T-helper 1 cell (primary cell): ENCODE measurements around the gene FAM216A.
"Not testable (repeated sequence)": the region's sequence is repeated elsewhere in the genome, so short reads cannot be mapped to it uniquely, and the experiment has no call there.

Source experiments
- DNase-seq, 5 donors: peaks; one replicate each; pipeline ENCODE4 v3.0.0-alpha.2; 2012 to 2020
- total RNA-seq, 4 donors: gene quantifications; one replicate each; lab custom pipeline; 2026; lab: John Stamatoyannopoulos, UW

Gene FAM216A, protein sequence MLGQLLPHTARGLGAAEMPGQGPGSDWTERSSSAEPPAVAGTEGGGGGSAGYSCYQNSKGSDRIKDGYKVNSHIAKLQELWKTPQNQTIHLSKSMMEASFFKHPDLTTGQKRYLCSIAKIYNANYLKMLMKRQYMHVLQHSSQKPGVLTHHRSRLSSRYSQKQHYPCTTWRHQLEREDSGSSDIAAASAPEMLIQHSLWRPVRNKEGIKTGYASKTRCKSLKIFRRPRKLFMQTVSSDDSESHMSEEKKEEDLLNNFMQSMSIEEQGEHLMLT
- total RNA-seq, result 3.6 to 6.2 (median 5.7) reads per million in 4 donors

DNA sequence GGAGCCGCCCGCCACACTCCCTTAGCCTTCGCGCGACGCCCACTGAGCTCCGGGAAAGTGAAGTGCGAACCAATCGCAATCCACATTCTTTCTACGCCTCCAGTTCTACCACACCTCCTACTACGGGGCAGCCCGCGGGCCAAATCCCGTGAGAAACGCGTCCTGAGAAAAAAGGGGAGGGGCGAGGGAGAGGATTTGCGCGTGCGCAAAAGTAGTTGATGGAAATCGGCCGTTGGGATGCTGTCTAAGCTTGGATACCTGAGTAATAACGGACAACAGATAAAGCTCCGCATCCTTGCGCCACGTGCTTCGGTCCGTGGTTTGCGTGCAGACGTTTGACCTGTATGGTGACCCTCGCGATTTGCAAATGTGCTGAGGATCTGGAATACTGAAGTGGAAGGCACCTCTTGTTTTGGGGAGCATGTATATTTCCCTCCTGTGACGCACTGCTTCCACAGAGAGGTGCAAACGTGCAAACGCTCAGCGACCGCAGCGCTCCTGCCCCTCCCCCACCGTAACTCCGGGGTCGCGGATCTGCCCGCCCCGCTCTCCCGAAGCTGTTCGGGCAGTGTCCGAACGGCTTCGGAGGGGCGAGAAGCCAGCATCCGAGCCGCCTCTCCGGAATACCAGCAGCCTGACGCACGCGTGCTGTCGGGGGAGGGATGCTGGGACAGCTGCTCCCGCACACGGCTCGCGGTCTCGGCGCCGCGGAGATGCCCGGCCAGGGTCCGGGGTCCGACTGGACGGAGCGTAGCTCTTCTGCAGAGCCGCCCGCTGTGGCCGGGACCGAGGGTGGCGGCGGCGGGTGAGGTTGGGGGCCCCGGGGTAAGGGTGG lies at the start of gene FAM216A, which contains the start of gene GPN3:
Gene FAM216A, plus strand, starts transcription at position 632 of the 835 bp plus-strand sequence. Its CDS starts 31 bp downstream, at position 663.
Gene GPN3, minus strand, starts transcription at position 44 of the 835 bp plus-strand sequence. CDS start 54 bp downstream, outside the sequence.
- DNase-seq, result peak; percentile 89 to 97 (median 93)

DNA sequence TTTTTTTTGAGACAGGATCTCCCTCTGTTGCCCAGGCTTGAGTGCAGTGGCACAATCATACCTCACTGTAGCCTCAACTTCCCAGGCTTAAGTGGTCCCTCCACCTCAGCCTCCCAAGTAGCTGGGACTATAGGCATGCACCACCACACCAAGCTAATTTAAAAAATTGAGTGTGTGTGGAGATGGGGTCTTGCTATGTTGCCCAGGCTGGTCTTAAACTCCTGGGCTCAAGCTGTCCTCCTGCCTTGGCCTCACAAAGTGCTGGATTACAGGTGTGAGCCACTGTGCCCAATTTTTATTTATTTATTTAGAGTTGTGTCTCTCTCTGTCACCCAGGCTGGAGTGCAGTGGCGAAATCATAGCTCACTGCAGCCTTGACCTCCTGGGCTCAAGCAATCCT lies 48.0 kb upstream of the FAM216A start:
- not testable (repeated sequence) for DNase-seq

DNA sequence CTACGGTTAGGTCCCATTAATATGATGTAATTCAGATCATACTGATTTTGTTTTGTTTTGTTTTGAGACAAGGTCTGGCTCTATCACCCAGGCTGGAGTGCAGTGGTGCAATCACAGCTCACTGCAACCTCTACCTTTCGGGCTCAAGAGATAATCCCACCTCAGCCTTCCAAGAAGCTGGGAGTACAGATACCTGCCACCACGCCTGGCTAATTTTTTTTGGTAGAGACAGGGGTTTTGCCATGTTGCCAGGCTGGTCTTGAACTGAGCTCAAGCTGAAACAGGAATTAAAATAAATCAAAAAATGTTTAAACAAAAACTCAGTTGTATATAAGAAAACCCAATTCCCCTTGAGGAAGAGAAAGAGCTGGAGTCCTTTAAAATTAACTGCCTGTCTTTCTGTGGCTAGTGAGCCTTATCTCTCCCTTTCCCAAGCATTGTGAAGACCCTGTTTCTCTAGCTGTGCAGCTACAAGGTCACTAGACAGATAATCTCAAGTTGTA lies 47.4 kb upstream of the FAM216A start:
- no peak for DNase-seq

DNA sequence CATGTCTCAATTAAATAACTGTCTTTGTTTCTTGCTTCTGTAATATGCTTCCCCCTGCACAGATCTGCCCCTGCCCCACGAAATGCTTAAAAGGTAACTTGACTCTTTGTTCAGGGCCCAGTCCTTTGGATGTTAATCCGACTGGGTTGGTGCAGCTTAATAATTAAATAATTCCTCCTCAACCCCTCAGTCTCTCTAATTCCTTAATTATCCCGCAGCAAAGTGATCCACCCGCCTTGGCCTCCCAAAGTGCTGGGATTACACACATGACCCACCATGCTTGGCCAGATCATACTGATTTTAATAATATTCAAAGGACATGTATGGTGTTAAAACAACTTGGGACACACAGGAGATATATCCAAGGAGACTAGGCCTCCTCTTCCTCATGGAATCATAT lies 46.9 kb upstream of the FAM216A start:
- DNase-seq, result no peak

DNA sequence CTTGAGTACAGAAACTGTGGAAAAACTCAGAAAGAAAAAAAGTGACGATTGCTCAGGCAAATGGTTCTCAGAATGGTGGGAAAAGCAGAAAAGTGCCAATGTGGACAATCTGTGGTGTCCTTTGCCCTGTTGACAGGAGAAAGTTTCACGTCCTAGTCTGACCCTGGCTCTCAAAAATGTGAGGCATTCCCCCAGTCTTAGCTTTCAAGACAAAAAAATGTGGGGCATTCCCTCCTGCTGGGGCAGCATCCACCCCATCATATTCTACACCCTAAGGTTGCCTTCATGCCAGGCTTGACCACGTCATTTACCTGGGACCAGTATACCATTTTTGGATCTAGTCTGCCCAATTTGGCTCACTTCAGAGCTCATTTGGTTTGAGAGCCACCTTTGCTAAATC lies 44.4 kb upstream of the FAM216A start:
- no peak for DNase-seq

DNA sequence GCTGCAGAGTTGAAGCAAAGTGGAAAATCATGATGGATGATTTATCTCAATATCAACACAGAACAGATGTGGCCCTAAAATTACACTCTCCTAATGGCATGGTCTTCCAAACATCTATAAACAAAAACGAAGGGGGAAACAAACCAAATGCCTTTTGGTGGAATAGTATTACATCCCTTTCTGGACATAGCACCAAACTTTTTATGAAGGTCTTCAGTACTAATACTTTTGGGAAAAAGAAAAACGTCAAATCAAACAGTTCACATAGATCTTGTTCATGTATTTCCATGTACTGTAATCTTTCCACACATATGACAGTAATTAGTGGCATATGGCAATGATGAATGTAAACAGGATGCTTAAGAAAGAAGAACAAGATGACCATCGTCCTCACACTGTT lies 42.2 kb upstream of the FAM216A start:
- no peak for DNase-seq

DNA sequence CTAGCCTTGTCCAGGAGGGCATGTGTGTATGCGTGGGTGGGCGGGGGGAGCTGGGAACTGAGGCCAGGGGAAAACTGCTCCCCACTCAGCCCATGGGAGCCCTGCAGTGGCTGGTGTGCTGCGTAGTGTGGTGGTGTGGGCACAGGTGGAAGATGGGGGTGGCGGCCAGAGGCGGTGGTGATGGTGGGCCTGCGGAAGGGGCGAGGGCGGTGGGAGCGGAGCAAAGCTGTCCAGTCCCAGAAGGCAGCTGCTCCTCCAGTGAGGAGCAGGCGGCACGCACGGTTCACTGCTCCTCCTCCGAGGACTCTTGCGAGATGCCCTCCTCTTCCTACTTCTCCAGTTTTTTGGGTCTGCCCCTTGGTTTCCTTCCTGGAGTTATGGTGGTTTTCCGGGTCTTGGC lies 39.0 kb upstream of the FAM216A start:
- DNase-seq, result not testable (repeated sequence)

DNA sequence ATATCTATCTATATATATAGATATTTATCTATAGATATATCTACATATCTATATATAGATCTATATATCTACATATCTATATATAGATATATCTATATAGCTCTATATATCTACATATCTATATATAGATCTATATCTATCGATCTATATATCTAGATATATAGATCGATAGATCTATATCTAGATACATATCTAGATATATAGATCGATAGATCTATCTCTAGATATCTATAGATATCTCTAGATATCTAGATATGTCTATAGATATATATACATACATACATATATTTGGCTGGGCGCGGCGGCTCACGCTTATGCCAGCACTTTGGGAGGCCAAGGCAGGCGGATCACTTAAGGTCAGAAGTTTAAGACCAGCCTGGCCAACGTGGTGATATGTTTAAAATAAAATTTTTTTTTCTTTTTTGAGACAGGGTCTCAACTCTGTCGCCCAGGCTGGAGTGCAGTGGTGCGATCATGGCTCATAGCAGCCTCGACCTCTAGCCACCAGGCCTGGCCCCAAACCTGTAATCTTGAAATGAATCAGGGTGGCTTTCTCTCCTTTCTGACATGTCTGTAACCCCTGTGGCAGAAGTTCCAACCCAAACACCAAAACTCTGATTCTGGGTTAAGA lies 36.6 kb upstream of the FAM216A start:
- no peak for DNase-seq

DNA sequence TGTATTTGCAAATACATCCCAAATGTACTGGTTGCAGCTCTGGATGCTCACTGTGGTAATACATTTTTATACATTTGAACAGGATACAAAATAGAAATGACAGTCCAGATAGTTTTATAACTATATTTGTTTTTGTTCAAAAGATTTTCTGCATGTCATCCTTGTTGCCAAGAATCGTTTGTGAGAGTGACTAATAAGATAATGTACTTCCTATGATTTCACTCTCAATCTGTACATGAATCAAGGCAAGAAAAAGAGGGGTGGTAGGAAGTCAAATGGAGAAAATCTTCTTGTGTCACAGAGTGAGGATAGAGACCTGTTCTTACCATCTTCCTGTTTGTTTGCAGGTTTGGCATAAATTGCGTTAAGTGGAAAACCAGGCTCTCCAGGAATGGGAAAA lies 32.4 kb upstream of the FAM216A start:
- DNase-seq, result no peak

DNA sequence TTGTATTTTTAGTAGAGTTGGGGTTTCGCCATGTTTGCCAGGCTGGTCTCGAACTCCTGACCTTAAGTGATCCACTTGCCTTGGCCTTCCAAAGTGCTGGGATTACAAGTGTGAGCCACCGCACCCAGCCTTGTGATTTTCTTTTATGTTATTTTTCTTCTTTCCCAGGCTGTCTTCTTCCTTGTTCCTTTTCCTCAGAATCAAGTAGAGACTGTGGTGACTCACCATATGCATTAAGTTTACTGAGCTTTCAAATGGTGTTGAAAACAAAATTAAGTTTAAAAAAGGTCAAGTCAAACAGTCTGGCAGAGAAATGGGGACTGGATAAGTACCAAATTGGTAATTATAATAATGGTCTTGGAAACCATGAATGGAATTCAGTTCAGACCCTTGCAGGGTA lies 24.2 kb upstream of the FAM216A start:
- no peak for DNase-seq

DNA sequence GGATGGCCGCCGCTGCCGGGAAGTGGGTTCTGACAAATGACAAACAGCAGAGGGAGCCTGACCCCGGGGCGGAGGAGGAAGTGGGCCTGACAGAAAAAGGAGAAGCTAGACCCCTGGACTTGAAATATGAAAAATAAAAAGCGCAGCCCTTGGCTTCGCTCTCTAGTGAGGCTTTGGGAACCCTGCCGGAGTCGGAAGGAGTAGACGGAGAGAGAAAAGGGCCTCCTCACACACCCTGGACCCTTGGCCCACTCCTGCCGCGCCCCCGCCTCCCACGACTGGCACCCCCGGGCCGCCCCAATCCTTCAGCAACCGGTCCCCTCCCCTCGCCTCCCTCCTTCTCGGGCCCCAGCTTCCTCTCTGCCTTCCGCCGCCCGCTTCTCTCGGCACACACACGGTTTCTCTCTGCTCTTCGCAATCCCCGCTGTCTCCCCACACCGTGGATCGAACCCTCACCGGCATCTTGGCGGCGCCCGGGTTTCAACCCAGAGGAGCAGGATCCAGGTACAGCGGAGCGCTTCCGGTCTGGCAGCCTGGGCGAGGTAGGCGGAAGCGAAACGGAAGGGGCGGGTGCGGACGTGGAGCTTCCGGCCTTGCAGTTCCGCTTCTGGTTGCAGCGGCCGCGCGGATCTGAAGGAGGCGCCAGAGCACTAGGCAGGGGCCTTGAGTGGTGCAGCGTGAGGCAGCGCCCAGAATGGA lies 18.7 kb upstream of the FAM216A start, which contains the start of gene ARPC3:
Gene ARPC3, minus strand, starts transcription at position 539 of the 699 bp plus-strand sequence. Its CDS starts 77 bp downstream, at position 462.
- DNase-seq, result peak; percentile 90 to 97 (median 93)

DNA sequence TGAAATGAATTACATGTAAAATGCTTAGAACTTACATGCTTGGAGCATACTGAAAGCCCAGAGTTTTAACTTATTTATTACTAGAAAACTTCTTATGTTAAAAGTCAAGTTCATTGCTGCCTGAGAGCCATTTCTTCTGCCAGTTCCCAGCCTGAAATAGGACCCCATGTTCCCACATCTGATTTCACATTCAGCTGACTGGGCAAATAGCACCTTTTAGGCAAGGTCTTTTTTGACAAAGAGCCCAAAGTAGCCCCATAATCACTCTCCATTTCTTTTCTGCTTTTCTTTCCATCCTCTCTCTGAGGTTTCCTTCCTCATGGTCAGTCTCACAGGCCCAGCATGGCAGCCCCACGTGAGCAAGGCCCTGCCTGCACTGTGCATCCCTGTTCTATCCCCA lies 17.4 kb upstream of the FAM216A start:
- DNase-seq, result no peak

DNA sequence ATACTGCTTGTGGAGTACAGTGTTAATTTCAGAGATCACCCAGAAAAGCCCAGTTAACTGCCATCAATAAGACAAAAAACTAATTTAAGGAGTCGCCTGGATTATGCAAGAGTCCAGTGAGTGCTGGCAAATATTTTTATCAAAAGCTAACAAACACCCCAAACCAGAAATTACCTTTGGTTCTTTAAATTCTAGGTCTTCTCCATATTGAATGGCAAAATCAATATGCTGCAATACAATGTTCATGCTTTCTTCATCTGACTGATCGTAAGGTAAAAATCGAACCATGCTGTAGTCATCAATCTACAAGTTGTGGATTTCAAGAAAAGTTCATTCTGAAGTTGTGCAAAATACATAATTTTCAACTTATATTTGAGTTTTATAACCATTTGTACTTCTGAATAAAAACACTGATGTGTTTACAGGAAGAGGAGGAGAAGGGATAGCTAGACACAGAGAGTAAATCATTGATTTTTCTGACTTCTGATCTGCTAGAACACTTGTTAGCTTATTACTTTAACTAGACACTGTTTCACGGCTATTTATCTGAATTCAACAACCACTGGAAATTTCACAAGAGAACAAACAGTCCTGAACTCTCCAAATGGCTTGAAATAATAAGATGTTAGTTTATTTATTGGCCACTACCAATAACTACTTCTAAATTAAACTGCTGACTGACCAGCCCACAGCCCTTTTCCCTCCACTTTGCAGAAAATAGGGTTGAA lies 14.9 kb upstream of the FAM216A start:
- DNase-seq, result no peak

DNA sequence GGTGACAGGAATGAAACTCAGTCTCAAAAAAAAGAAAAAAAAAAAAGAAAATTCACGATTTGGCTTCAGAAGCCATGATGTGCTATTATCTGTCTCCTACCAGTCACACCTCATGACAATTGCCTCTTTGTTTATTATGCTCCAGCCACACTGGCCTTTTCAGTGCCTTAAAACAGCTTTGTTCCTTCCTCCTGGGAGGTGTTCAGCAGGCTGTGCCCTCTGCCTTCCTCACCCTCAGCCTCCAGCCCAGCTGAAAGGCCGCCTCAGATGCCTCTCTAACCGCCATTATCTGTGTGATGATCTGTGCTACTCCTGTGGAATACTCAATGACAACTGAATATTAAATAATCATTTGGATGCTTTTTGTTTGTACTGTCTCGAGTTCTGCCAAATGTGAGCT lies 9.9 kb upstream of the FAM216A start:
- no peak for DNase-seq

DNA sequence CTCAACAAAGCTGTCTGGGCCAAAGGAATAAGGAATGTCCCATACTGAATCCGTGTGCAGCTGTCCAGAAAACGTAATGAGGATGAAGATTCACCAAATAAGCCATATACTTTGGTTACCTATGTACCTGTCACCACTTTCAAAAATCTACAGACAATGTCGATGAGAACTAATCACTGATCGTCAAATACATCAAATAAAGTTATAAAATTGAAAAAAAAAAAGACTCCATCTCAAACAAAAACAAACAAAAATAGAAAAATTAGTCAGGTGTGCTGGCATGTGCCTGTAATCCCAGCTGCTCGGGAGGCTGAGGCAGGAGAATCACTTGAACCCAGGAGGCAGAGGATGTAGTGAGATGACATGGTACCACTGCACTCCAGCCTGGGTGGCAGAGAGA lies 7.5 kb upstream of the FAM216A start:
- DNase-seq, result not testable (repeated sequence)

DNA sequence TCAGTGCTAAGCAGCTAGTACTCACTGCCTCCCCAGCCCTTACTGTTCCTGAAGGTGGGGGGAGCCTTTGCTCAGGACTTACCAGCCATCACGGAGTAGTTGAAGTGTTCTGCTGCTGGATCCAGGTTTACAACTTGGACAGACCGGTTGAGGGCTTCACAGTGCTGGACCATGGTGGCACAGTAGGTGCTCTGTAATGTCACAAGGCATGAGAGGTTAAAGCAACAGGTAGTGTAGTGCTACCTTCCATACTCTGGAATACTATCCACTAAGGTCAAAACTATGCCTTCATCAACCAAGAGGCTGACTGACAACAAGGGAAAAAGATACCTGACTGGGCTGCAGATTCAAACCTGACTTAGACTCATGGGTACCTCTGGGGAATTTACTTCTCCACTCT lies 3.6 kb upstream of the FAM216A start:
- no peak for DNase-seq

DNA sequence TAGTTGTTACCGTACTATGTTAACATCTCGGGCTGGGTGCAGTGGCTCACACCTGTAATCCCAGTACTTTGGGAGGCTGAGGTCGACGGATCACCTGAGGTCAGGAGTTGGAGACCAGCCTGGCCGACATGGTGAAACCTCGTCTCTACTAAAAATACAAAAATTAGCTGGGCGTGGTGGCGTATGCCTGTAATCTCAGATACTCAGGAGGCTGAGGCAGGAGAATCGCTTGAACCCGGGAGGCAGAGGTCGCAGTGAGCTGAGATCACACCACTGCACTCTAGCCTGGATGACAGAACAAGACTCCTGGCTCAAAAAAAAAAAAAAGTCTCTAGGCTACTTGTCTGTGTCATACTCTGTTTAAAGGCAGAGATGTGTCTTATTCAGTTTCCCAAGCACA lies 2.9 kb upstream of the FAM216A start:
- DNase-seq, result not testable (repeated sequence)

DNA sequence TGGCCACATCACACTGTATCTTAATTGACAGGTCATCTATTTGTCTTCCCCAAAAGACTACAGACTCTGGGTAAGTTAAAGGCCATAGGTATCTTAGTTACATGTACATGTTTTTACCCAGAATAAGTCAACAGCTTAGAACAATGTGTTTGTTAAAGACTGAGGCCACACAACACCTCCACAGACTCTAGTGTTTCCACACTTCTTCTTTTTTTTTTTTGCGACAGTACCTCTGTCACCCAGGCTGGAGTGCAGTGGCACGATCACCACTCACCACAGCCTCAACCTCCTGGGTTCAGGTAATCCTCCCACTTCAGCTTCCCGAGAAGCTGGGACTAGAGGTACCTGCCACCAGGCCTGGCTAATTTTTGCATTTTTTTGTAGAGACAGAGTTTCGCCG lies 1.9 kb upstream of the FAM216A start:
- DNase-seq, result no peak

DNA sequence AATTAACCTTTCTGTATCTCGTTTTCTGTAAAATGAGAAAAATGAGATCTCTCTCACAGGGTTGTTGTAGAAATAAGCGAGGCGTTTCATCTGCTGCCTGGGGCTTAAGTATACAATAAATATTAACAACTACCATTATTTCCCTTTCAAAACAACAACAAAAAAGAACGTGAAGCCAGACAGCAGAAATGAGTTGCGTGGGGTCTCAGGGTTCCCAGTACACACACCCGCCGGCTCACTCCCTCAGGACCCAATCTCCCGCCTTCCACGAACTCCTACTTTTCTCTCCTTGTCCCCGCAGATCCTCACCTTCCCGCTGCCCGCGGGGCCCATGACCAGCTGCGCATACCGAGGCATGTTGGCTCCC lies 815 bp upstream of the FAM216A start:
- DNase-seq, result no peak

DNA sequence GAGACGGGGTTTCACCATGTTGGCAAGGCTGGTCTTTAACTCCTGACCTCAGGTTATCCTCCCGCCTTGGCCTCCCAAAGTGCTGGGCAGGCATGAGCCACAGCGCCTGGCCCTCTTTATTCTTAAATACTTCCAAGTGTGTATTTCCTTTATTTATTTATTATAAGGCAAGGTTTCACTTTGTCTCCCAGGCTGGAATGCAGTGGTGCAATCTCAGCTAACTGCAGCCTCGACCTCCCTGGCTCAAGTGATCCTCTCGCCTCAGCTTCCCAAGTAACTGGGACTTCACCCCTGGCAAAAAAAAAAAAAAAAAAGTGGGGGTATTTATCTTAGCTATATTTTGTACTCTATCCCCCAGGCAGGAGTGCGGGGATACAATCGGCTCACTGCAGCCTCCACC lies 6.8 kb downstream of the FAM216A start:
- DNase-seq, result no peak

DNA sequence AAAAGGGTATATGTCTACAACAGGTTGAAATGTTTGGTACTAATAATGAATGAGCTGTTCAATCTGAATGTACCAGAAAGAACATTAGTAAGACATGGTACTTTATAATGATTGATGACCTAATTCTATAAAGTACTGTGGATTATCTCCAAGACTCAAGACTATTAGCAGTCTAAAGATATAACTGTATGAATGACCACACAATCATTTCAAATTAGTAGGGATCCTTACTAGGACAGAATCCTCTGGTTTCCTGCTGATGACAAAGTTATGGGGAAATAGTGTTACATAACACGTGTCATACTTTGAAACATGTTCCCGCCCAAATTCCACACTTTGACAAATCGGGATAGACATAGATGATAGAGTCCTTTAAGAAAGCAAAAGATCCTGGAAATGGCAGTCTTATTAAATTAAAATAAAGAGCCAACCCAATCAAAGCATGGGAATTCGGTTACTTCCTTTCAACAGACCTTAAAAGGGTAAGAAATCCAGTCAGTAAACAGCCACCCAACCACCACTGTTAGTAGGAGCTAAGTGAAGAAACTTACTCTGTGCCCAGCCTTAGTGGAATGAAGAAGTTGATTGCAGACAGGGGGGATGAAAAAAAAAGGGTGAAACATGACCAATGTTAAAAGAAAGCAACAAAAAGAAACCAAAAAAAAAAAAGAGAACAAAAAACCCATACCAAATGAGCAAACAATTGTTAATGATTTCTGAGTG lies 30.5 kb downstream of the FAM216A start:
- no peak for DNase-seq
